ENCODE data around the gene VWDE. TPM values are rescaled to one million over a fixed set of nuclear protein-coding genes. Genes with fewer than 3 reads are reported as not detected.

VWDE gene
- total RNA-seq, 4 donors from 2014 or later: not detected

GRCh38 chr7:12357508-12357907 lies 46.2 kb downstream of the VWDE start:
- no peak for TF ChIP-seq CTCF (IDR thresholded peaks at IDR 0.05; ENCODE audit: low read depth)

GRCh38 chr7:12351843-12352242 lies 51.8 kb downstream of the VWDE start:
- TF ChIP-seq CTCF (IDR thresholded peaks at IDR 0.05; ENCODE audit: low read depth): no peak

- TF ChIP-seq CTCF (IDR thresholded peaks at IDR 0.05; ENCODE audit: low read depth): no peak
These were observed 52.7 kb downstream of the VWDE start for GRCh38 chr7:12350971-12351370.

GRCh38 chr7:12337095-12337494 lies 66.6 kb downstream of the VWDE start:
- TF ChIP-seq CTCF (IDR thresholded peaks at IDR 0.05; ENCODE audit: low read depth): no peak

- no peak for TF ChIP-seq CTCF (IDR thresholded peaks at IDR 0.05; ENCODE audit: low read depth)
These were observed 74.5 kb downstream of the VWDE start for GRCh38 chr7:12328888-12329770.

GRCh38 chr7:12327922-12328321 lies 75.7 kb downstream of the VWDE start:
- TF ChIP-seq CTCF (IDR thresholded peaks at IDR 0.05; ENCODE audit: low read depth): no peak

GRCh38 chr7:12325646-12326045 lies 78.0 kb downstream of the VWDE start:
- no peak for TF ChIP-seq CTCF (IDR thresholded peaks at IDR 0.05; ENCODE audit: low read depth)
